Coronary artery (tissue), 2 donors: ENCODE measurements around the gene SV2A.
"Not testable (repeated sequence)": the region's sequence is repeated elsewhere in the genome, so short reads cannot be mapped to it uniquely, and the experiment has no call there.

Experiments used
- DNase-seq: peaks from one replicate; pipeline ENCODE4 v3.0.0-alpha.2; 2017; ENCODE audit warnings: low spot score
- H3K27ac ChIP-seq, 2 donors: fragments of 200-600 bp; sonication (generic); one replicate each; pipeline ENCODE4 v1.5.1; 2016 to 2019
- H3K4me3 ChIP-seq: fragments of 200-600 bp; sonication (generic); 2 replicates; pipeline ENCODE4 v1.5.1; 2016; ENCODE audit warnings: mild to moderate bottlenecking, moderate library complexity
- TF ChIP-seq, protein P1 (sequence below): fragments of 200-600 bp; sonication (generic); IDR thresholded peaks from one replicate; pipeline ENCODE4 v1.5.1; 2019; ENCODE audit warnings: antibody characterized with exemption

SV2A gene

GRCh38 chr1:149962039-149962647 lies 44.5 kb upstream of the SV2A start:
- Histone ChIP-seq H3K27ac (peak overlapping the region; percentile 17 to 61), H3K4me3 (no peak overlapping the region)
- no peak for DNase-seq
- TF ChIP-seq, protein P1, sequence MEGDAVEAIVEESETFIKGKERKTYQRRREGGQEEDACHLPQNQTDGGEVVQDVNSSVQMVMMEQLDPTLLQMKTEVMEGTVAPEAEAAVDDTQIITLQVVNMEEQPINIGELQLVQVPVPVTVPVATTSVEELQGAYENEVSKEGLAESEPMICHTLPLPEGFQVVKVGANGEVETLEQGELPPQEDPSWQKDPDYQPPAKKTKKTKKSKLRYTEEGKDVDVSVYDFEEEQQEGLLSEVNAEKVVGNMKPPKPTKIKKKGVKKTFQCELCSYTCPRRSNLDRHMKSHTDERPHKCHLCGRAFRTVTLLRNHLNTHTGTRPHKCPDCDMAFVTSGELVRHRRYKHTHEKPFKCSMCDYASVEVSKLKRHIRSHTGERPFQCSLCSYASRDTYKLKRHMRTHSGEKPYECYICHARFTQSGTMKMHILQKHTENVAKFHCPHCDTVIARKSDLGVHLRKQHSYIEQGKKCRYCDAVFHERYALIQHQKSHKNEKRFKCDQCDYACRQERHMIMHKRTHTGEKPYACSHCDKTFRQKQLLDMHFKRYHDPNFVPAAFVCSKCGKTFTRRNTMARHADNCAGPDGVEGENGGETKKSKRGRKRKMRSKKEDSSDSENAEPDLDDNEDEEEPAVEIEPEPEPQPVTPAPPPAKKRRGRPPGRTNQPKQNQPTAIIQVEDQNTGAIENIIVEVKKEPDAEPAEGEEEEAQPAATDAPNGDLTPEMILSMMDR = peak; percentile 71

DNA sequence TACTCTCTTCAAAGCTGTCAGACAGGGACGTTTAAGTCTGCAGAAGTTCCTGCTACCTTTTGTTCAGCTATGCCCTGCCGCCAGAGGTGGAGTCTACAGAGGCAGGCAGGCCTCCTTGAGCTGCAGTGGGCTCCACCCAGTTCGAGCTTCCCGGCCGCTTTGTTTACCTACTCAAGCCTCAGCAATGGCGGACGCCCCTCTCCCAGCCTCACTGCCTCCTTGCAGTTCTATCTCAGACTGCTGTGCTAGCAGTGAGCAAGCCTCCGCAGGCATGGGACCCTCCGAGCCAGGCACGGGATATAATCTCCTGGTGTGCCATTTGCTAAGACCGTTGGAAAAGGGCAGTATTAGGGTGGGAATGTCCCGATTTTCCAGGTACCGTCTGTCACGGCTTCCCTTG lies 39.9 kb upstream of the SV2A start:
- H3K27ac ChIP-seq, DNase-seq, H3K4me3 ChIP-seq: not testable (repeated sequence)

- Histone ChIP-seq H3K27ac (no peak overlapping the region), H3K4me3 (no peak overlapping the region)
- no peak for DNase-seq
- TF ChIP-seq, protein P1 = no peak
These were observed 32.3 kb upstream of the SV2A start for GRCh38 chr1:149949911-149950310.

GRCh38 chr1:149945206-149945605 lies 27.6 kb upstream of the SV2A start:
- TF ChIP-seq, protein P1 = no peak
- no peak overlapping the region for H3K27ac ChIP-seq
- no peak overlapping the region for H3K4me3 ChIP-seq
- no peak for DNase-seq

GRCh38 chr1:149942885-149943284 lies 25.2 kb upstream of the SV2A start:
- Histone ChIP-seq H3K4me3 (no peak overlapping the region), H3K27ac (peak overlapping the region in 1 of 2 donors; percentile 37)
- TF ChIP-seq, protein P1 = no peak
- no peak for DNase-seq

DNA sequence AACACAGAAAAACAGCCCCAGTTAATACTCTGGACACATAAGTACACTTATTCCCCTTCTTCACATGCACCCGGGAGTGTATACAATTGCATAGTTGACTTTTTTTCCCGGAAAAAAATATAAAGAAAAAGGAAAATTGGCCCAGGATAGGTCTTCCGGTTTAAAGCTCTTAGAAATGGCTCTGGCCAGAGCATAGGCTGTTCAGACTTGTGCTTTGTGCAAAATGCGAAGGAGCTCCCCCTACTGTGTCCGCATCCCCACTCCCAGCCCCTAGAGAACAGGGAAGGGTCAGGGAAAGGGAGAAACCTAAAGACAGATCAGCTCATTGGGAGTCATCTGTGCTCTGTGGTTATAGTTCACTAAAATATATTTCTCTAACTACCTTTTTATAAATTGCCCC lies 24.6 kb upstream of the SV2A start:
- TF ChIP-seq, protein P1 = no peak
- no peak for DNase-seq
- H3K27ac ChIP-seq = no peak overlapping the region
- H3K4me3 ChIP-seq = no peak overlapping the region

- DNase-seq = no peak
- TF ChIP-seq, protein P1 = no peak
- no peak overlapping the region for H3K4me3 ChIP-seq
- H3K27ac ChIP-seq = peak overlapping the region in 1 of 2 donors; percentile 16
These were observed 22.8 kb upstream of the SV2A start for GRCh38 chr1:149940427-149940826.

- H3K4me3 ChIP-seq = peak overlapping the region; percentile 55
These were observed 21.0 kb upstream of the SV2A start for GRCh38 chr1:149938668-149939003.

More at GRCh38 chr1:149938668-149939003, 21.0 kb upstream of the SV2A start:
- H3K27ac ChIP-seq = peak overlapping the region; percentile 81 to 92
- DNase-seq = not testable (repeated sequence)
